ENCODE data around the gene FNBP1.
"Not testable (repeated sequence)": the region's sequence is repeated elsewhere in the genome, so short reads cannot be mapped to it uniquely, and the experiment has no call there.

The FNBP1 gene

GRCh38 chr9:129918296-129918950, 124.6 kb downstream of the FNBP1 start:
- no peak for DNase-seq (ENCODE audit: low read depth)

- DNase-seq (ENCODE audit: low read depth) = no peak
These were observed 126.3 kb downstream of the FNBP1 start for GRCh38 chr9:129916707-129917106.

DNA sequence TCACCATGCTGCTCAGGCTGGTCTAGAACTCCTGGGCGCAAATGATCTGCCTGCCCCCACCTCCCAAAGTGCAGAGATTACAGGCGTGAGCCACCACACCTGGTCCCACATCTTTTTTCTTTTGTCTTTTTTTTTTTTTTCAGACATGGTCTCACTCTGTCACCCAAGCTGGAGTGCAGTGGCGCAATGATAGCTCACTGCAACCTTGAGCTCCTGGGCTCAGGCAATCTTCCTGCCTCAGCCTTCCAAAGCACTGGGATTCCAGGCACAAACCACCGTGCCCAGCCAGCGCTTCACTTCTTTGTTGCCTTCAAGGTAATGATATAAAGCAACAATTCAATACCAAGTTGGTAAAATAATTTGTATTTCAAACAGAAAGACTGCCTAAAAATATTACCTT, 128.9 kb downstream of the FNBP1 start:
- no peak for DNase-seq (ENCODE audit: low read depth)

DNA sequence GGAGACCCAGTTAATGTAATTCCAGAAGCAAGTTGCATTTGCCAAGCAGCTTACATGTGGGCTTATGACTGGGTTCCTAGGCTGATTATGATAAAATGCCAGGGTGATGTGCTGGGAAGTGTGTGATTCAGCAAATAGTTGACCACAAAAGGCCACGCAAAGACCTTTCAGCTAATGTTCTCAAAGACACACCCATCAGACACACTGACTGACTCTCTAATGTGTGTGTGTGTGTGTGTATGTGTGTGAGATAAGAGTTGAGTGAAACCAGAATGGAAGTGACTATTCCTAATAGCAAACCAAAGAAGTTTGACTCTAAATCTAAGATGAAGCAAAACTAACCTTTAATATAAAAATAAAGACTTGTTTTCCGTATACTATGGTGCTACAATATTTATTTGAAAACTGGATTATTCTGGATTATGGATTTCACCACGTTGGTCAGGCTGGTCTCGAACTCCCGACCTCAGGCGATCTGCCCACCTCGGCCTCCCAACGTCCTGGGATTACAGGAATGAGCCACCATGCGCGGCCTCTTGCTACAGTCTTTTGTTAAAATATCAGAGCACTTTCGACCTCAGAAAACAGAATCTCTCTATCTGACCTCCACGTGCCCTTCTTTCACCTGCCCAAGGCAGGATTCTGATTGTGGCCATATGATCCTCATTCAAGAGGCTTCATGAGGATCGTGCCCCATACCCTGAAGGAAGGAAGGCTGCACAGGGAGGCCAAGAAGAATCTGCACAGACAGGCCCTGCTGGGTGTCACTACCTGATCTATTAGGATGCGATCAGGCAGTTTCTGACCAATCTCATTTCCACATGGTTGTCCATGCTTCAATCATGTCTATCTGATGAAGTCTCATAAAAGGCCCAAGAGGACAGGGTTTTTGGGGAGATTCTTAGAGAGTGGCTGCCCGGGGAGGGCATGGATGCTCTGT, 132.1 kb downstream of the FNBP1 start:
- DNase-seq (ENCODE audit: low read depth) = peak; percentile 99

GRCh38 chr9:129909851-129910250, 133.1 kb downstream of the FNBP1 start:
- DNase-seq (ENCODE audit: low read depth) = no peak

- no peak for DNase-seq (ENCODE audit: low read depth)
These were observed 134.1 kb downstream of the FNBP1 start for GRCh38 chr9:129908906-129909305.

- DNase-seq (ENCODE audit: low read depth) = no peak
These were observed 135.8 kb downstream of the FNBP1 start for GRCh38 chr9:129907201-129907600.

- no peak for DNase-seq (ENCODE audit: low read depth)
These were observed 136.7 kb downstream of the FNBP1 start for GRCh38 chr9:129906298-129906697.

DNA sequence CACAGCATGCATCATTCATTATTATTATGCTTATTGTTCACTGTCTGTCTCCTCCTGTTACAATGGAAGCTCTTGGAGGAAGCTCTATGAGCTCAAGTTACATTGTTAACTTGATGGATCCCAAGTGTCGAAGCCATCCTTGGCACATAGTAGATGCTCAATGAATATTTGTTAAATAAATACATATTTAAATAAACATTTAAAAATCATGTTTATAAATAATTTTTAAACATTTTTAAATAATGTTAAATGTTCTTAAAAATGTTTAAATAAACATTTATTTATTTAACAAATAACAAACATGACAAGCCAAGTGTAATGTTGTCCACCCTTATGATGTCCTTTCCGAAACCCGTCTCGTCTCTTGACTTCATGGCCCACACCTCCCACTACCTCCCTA, 138.3 kb downstream of the FNBP1 start:
- no peak for DNase-seq (ENCODE audit: low read depth)

DNA sequence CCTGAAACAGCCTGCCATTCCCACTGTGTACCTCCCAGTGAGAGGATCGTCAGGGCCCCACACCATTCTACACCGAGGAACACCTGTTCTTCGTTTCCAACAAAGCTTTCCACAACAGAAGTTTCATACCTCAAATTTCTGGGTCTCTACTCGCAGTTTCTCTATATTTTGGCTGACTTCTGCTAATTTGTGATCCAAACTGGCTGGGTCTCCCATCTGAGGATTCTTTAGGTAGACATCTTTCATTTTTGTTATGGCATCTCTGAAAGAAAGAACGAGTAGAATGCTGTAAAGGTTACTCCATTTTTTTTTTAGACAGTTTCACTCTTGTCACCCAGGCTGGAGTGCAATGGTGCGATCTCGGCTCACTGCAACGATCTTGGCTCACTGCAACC, 140.3 kb downstream of the FNBP1 start:
- DNase-seq (ENCODE audit: low read depth) = no peak

DNA sequence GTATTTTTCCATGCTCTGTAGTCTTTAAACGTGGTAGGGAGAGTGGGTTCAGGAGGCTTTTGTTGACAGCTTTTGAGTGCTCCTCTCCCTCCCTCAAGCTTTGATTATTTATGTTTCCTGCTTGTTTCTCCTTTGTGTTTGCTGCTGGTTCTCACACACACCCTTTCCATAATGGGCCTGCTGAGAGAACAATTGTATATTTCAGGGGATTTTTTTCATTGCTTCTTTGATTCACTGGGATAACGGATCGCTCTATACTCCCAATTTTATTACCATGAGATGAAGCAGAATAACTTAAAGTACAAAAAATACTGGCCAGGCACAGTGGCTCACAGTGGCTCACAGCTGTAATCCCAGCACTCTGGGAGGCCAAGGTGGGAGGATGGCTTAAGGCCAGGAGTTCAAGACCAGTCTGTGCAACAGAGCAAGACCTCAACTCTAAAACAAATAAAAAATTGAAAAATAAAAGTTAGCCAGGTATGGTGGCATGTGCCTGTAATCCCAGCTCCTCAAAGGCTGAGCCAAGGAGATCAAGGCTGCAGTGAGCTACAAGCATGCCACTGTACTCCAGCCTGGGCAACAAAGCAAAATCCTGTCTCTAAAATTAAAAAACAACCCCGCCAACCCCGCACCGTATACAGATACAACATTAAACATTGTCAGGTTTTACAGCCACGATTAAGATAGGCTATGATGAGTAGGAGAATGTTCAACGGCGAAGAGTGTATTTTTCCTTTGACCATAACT, 140.8 kb downstream of the FNBP1 start:
- no peak for DNase-seq (ENCODE audit: low read depth)

- DNase-seq (ENCODE audit: low read depth) = no peak
These were observed 142.5 kb downstream of the FNBP1 start for GRCh38 chr9:129900263-129901027.

DNA sequence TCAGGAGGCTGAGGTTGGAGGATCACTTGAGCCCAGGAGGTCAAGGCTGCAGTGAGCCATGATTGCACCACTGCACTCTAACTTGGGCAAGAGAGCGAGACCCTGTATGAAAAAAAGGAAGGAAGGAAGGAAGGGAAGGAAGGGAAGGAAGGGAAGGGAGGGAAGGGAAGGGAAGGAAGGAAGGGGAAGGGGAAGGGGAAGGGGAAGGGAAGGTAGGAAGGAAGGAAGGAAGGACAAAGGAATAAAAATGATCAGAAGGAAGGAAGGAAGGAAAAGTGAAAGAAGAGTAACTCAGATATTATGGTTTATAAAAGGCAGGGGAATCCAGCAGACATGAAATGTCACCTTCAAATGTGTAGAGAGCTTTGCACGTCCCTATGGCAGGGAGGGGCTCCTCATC, 143.4 kb downstream of the FNBP1 start:
- DNase-seq (ENCODE audit: low read depth) = no peak

DNA sequence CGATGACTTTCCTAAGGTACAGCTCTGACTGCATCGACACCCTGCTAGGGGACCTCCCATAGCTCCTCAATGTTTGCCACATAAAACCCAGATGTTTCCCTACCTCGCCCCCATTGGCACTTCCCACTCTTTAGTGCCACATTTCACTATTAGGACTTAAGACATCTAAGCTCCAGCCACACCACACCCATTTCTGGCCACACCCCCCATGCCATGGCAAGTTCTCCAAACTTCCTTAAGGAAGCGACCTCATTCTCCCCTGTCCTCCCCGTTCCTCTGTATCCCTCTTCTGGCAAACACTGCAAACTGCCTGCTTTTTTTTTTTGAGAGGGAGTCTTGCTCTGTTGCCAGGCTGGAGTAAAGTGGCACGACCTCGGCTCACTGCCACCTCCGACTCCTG, 144.8 kb downstream of the FNBP1 start:
- DNase-seq (ENCODE audit: low read depth) = no peak

DNA sequence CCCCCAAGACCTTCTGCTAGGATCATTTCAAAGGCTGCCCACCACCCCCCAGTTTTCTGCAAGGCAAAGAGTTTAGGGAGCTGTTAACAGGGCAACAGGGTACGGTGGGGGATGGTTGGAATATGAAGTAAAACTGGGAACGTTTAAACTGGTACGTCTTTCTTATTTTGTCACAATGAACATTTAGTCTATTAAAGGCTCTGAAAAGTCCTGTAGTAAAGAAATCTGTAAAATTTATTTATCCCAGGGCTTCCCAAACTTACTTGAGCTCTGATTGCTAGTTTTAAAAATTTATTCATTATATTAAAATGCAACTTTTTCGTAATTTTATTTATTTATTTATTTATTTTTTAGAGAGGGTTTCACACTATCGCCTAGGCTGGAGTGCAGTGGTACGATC, 145.7 kb downstream of the FNBP1 start:
- DNase-seq (ENCODE audit: low read depth) = no peak

- no peak for DNase-seq (ENCODE audit: low read depth)
These were observed 147.4 kb downstream of the FNBP1 start for GRCh38 chr9:129895376-129896268.

GRCh38 chr9:129894120-129894823, 148.7 kb downstream of the FNBP1 start:
- no peak for DNase-seq (ENCODE audit: low read depth)

GRCh38 chr9:129891569-129891968, 151.4 kb downstream of the FNBP1 start:
- no peak for DNase-seq (ENCODE audit: low read depth)

GRCh38 chr9:129890718-129891299, 152.2 kb downstream of the FNBP1 start:
- DNase-seq (ENCODE audit: low read depth) = not testable (repeated sequence)

Measured in HS-27A (cell line).